ENCODE measurements around the gene ABT1.
A peak's percentile ranks its signal among the peaks of the same experiment; 100 is the strongest.

Gene ABT1

GRCh38 chr6:26607434-26608230 lies 10.9 kb downstream of the ABT1 start:
- peak overlapping the region; percentile 58 for H3K9ac ChIP-seq (ENCODE audit: low read length)
- H3K79me2 ChIP-seq (ENCODE audit: low read length) = no peaks in the 10 kb centered on the region
- H3K4me1 ChIP-seq (ENCODE audit: low read length) = peaks cover 5% of the 10 kb centered on the region
- peak overlapping the region; percentile 85 for H2AFZ ChIP-seq (ENCODE audit: low read depth, low read length)
- no peaks in the 10 kb centered on the region for H3K36me3 ChIP-seq (replicated peaks; ENCODE audit: low read depth, low read length)
- H4K20me1 ChIP-seq (ENCODE audit: insufficient read depth, low read length) = no peaks in the 10 kb centered on the region
- TF ChIP-seq, protein P1, sequence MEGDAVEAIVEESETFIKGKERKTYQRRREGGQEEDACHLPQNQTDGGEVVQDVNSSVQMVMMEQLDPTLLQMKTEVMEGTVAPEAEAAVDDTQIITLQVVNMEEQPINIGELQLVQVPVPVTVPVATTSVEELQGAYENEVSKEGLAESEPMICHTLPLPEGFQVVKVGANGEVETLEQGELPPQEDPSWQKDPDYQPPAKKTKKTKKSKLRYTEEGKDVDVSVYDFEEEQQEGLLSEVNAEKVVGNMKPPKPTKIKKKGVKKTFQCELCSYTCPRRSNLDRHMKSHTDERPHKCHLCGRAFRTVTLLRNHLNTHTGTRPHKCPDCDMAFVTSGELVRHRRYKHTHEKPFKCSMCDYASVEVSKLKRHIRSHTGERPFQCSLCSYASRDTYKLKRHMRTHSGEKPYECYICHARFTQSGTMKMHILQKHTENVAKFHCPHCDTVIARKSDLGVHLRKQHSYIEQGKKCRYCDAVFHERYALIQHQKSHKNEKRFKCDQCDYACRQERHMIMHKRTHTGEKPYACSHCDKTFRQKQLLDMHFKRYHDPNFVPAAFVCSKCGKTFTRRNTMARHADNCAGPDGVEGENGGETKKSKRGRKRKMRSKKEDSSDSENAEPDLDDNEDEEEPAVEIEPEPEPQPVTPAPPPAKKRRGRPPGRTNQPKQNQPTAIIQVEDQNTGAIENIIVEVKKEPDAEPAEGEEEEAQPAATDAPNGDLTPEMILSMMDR (IDR thresholded peaks at IDR 0.05; ENCODE audit: low read depth, low read length) = peak; percentile 71
- TF ChIP-seq EZH2phosphoT487 (IDR thresholded peaks at IDR 0.05; ENCODE audit: low read depth) = no peak
- no peaks in the 10 kb centered on the region for H3K9me3 ChIP-seq (ENCODE audit: insufficient read depth, low read length)
- peak overlapping the region; percentile 81 for H3K4me3 ChIP-seq (ENCODE audit: low read length)
- H3K27ac ChIP-seq (ENCODE audit: low read length) = no peak overlapping the region
- H3K4me2 ChIP-seq (ENCODE audit: low read length) = peak overlapping the region; percentile 89
- H3K27me3 ChIP-seq (ENCODE audit: low read depth, low read length) = no peaks in the 10 kb centered on the region

DNA sequence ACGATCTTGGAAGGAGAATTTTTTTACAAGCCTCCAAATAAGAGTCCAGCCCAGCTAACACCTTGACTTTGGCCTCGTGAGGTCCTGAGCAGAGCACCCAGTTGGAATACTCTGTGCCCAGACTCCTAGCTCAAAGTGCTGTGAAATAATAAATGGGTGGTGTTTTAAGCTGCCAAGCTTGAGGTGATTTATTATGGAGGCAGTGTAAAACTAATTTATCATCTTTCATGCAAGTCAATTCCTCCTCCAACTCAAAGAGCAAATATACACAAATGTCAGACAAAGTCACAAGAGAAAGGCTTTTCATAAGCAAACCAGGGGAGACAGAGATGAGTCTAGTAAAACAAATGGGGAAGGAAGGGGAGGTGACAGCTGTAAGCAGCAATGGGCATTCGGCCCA lies 12.7 kb downstream of the ABT1 start:
- TF ChIP-seq EZH2phosphoT487 (IDR thresholded peaks at IDR 0.05; ENCODE audit: low read depth) = no peak
- TF ChIP-seq, protein P1 (IDR thresholded peaks at IDR 0.05; ENCODE audit: low read depth, low read length) = no peak
- H3K4me1 ChIP-seq (ENCODE audit: low read length) = peaks cover 5% of the 10 kb centered on the region
- no peaks in the 10 kb centered on the region for H3K79me2 ChIP-seq (ENCODE audit: low read length)
- H3K27me3 ChIP-seq (ENCODE audit: low read depth, low read length) = no peaks in the 10 kb centered on the region
- H3K4me3 ChIP-seq (ENCODE audit: low read length) = no peak overlapping the region
- no peak overlapping the region for H3K9ac ChIP-seq (ENCODE audit: low read length)
- no peak overlapping the region for H3K4me2 ChIP-seq (ENCODE audit: low read length)
- no peak overlapping the region for H2AFZ ChIP-seq (ENCODE audit: low read depth, low read length)
- no peaks in the 10 kb centered on the region for H3K9me3 ChIP-seq (ENCODE audit: insufficient read depth, low read length)
- H4K20me1 ChIP-seq (ENCODE audit: insufficient read depth, low read length) = no peaks in the 10 kb centered on the region
- no peaks in the 10 kb centered on the region for H3K36me3 ChIP-seq (replicated peaks; ENCODE audit: low read depth, low read length)
- no peak overlapping the region for H3K27ac ChIP-seq (ENCODE audit: low read length)

- Histone ChIP-seq H3K79me2 (ENCODE audit: low read length) (no peaks in the 10 kb centered on the region), H2AFZ (ENCODE audit: low read depth, low read length) (no peak overlapping the region), H3K4me1 (ENCODE audit: low read length) (peaks cover 5% of the 10 kb centered on the region), H4K20me1 (ENCODE audit: insufficient read depth, low read length) (no peaks in the 10 kb centered on the region), H3K9ac (ENCODE audit: low read length) (no peak overlapping the region), H3K4me3 (ENCODE audit: low read length) (no peak overlapping the region), H3K27ac (ENCODE audit: low read length) (no peak overlapping the region), H3K27me3 (ENCODE audit: low read depth, low read length) (no peaks in the 10 kb centered on the region), H3K36me3 (replicated peaks; ENCODE audit: low read depth, low read length) (no peaks in the 10 kb centered on the region), H3K4me2 (ENCODE audit: low read length) (no peak overlapping the region), H3K9me3 (ENCODE audit: insufficient read depth, low read length) (no peaks in the 10 kb centered on the region)
- TF ChIP-seq EZH2phosphoT487 (IDR thresholded peaks at IDR 0.05; ENCODE audit: low read depth) = no peak
- TF ChIP-seq, protein P1 (IDR thresholded peaks at IDR 0.05; ENCODE audit: low read depth, low read length) = no peak
Observed at GRCh38 chr6:26611599-26611998, 14.8 kb downstream of the ABT1 start.

GRCh38 chr6:26613201-26613600 lies 16.4 kb downstream of the ABT1 start:
- H3K4me3 ChIP-seq (ENCODE audit: low read length) = no peak overlapping the region
- no peaks in the 10 kb centered on the region for H3K27me3 ChIP-seq (ENCODE audit: low read depth, low read length)
- no peak overlapping the region for H3K9ac ChIP-seq (ENCODE audit: low read length)

More at GRCh38 chr6:26613201-26613600, 16.4 kb downstream of the ABT1 start:
- TF ChIP-seq, protein P1 (IDR thresholded peaks at IDR 0.05; ENCODE audit: low read depth, low read length) = no peak
- no peak for TF ChIP-seq EZH2phosphoT487 (IDR thresholded peaks at IDR 0.05; ENCODE audit: low read depth)
- Histone ChIP-seq H3K4me1 (ENCODE audit: low read length) (no peaks in the 10 kb centered on the region), H3K27ac (ENCODE audit: low read length) (no peak overlapping the region), H3K79me2 (ENCODE audit: low read length) (no peaks in the 10 kb centered on the region), H2AFZ (ENCODE audit: low read depth, low read length) (no peak overlapping the region), H4K20me1 (ENCODE audit: insufficient read depth, low read length) (no peaks in the 10 kb centered on the region), H3K4me2 (ENCODE audit: low read length) (no peak overlapping the region), H3K9me3 (ENCODE audit: insufficient read depth, low read length) (no peaks in the 10 kb centered on the region), H3K36me3 (replicated peaks; ENCODE audit: low read depth, low read length) (no peaks in the 10 kb centered on the region)

All from OCI-LY3 (cell line).